Embryonic facial prominence (tissue), 1 donor: ENCODE measurements around the gene PSME3.

Experiments used
- DNase-seq: peaks from one replicate; pipeline ENCODE4 v3.0.0-alpha.2; 2016; ENCODE audit errors: extremely low spot score

PSME3 gene, protein sequence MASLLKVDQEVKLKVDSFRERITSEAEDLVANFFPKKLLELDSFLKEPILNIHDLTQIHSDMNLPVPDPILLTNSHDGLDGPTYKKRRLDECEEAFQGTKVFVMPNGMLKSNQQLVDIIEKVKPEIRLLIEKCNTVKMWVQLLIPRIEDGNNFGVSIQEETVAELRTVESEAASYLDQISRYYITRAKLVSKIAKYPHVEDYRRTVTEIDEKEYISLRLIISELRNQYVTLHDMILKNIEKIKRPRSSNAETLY

DNA sequence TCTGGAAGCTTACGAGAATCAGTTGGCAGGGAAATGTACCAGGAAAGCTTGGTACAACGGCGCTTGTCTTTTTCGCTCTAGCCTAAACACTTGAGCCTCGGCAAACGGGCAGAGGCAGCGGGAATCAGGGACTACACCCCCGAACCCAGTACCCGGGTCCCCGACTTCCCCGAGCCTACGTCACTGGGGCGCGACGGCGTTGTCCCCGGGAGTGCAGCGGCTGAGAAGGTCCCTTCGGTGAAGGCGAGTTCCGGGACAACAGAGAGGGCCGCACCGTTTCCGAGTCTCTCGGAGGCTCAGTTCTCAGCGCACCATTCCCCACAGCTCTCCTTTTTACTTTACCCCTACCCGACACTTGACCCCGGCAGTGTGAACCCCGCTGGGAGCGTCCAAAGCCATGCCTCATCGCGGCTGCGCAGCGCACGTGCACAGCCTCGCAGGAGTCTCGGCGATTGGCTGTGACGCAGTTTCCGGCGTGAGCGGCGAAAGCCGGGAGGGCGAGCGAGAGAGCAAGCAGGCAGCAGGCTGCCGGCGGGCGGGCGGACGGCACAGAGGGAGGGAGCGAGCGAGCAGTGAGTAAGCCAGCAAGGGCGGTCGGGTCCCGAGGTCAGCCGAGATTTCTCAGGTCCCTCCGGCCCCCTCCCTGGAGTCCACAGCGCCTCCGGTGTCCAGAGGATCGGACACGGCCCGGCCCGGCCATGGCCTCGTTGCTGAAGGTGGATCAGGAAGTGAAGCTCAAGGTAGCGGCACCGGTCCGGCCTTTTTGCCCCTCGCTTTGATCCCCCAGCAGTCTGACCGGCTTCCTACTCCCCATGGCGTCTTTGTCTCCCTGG, at the start of gene PSME3:
Gene PSME3 (plus strand): TSS at position 464 of the 833 bp plus-strand sequence. CDS start 235 bp downstream, at position 699.
- DNase-seq: peak; percentile 82

DNA sequence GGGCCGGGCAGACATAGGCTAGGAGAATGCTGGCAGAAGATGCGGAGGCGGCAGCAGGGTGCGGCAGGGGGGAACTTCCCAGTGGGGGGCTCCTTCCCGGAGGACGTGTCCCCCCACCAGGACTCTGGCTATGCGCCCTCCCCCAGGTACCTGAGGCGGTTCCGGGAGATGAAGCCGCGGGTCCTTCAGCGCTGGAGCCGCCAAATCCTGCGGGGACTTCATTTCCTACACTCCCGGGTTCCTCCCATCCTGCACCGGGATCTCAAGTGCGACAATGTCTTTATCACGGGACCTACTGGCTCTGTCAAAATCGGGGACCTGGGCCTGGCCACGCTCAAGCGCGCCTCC, 49.4 kb upstream of the PSME3 start:
- no peak for DNase-seq

DNA sequence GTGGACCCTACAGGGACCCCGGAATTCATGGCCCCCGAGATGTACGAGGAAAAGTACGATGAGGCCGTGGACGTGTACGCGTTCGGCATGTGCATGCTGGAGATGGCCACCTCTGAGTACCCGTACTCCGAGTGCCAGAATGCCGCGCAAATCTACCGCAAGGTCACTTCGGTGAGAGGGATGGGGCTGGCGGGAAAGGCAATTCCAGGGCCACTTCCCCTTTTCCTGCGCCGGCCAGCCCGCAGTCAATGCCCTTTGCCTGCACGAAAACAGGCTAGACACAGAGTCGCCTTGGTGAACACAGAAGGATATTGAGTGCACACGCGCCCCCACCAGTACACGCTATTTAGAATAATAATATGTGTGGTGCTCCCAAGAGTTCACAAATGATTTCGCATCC, 48.8 kb upstream of the PSME3 start:
- no peak for DNase-seq

DNA sequence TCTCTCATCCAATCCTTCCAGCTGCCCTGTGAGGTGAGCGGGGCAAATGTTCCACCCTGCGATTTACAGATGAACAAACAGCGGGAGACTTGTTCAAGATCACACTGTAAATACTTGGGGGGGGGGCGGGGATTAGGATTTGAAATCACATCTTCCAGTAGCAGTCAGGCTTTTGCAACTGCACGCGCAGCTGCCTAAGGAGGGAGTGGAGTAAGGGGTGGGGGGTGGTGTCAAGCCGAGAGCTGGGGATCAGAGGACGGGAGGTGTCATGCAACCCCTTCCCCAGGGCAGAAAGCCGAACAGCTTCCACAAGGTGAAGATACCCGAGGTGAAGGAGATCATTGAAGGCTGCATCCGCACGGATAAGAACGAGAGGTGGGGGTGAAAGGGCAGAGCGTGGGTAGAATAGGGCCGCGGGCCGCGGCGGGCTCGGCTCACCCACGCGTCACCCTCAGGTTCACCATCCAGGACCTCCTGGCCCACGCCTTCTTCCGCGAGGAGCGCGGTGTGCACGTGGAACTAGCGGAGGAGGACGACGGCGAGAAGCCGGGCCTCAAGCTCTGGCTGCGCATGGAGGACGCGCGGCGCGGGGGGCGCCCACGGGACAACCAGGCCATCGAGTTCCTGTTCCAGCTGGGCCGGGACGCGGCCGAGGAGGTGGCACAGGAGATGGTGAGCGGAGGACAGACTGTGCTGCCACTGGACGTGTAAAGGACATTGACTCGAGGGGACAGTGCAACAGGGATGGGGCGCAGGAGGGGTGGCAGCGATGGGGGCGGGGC, 48.2 kb upstream of the PSME3 start:
- no peak for DNase-seq

DNA sequence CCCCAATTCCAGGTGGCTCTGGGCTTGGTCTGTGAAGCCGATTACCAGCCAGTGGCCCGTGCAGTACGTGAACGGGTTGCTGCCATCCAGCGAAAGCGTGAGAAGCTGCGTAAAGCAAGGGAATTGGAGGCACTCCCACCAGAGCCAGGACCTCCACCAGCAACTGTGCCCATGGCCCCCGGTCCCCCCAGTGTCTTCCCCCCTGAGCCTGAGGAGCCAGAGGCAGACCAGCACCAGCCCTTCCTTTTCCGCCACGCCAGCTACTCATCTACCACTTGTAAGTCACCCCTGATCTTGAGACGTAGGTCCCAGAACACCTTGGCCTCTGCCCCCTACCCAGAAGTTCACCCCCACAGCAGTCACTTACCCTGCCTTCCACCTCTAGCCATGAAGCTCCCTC, 45.9 kb upstream of the PSME3 start:
- DNase-seq: no peak

DNA sequence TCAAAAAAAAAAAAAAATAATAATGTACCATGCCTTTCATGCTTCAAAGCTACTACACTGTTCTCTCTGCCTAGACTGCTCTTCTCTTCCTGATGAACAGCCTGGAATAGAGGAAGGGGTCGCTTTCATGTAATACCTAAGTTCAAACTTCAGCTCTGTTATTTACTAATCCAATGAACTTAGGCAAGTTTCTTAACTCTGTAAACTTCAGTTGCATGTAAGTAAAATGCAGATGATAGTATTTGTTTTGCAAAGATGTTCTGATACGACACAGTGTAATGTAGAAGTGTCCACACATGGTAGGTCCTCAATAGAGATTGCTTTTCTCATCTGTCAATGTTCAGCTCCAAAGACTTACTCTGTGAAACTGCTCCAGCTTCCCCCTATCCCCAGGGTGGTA, 41.2 kb upstream of the PSME3 start:
- no peak for DNase-seq

DNA sequence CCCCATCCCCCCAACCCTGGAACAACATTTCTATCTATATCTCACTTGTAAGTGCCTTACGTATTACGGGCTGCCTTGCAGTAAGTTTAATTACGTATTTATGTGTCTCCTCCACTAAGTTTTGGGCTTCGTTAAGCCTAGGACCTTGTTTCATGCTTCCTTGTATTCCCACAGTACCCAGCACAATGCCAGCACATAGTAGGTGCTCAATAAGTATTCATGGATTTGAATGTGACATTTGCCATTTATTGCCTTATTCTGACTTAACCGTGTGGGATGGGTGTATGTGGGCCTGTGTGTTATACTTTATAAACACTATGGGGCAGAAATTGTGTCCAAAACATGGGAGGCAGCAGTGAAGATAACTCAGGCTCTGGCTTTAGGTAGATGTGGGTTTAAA, 40.7 kb upstream of the PSME3 start:
- no peak for DNase-seq

DNA sequence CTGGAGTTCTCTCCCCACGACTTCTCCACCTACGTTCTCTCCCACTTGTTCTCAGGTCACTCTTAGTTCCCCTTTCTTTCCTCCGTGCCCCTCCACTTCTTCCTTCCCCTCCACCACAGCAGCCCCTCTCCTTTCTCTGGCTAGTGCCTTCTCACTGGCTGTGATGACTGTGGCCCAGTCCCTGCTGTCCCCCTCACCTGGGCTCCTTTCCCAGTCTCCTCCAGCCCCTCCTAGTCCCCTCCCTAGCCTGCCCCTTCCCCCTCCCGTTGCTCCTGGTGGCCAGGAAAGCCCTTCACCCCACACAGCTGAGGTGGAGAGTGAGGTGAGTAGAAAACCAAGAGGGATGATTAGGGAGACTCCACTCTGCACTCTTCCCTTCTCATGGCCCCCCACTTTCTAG, 38.1 kb upstream of the PSME3 start:
- DNase-seq: no peak

DNA sequence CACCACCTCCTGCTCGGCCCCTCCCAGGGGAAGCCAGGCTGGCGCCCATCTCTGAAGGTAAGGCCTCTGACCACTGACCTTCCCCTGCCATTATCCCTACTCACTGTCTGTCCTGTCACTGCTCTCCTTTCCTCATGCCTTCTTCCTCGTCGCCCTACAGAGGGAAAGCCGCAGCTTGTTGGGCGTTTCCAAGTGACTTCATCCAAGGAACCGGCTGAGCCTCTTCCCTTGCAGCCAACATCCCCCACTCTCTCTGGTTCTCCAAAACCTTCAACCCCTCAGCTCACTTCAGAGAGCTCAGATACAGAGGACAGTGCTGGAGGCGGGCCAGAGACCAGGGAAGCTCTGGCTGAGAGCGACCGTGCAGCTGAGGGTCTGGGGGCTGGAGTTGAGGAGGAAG, 37.7 kb upstream of the PSME3 start:
- no peak for DNase-seq

DNA sequence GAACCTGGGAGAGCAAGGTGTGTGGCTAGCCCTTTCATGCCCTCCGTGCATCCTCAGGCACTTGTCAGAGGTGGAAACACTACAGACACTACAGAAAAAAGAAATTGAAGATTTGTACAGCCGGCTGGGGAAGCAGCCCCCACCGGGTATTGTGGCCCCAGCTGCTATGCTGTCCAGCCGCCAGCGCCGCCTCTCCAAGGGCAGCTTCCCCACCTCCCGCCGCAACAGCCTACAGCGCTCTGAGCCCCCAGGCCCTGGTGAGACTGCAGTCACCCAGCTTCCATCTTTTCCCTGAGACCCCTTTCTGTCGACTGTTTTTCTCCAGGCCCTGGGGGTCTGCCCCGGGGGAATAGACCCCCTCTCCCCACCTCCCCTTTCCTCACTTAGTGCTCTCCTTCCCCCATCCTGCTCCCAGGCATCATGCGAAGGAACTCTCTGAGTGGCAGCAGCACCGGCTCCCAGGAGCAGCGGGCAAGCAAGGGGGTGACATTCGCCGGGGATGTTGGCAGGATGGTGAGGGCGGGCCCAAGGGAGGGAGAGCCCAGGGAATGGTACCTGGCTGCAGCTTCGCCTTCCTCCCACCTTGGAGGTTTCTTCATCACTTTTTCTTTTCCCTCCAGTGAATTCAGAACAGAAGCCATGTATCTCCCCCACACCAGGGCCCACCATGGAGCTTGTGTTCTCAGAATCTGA, 37.0 kb upstream of the PSME3 start:
- no peak for DNase-seq

DNA sequence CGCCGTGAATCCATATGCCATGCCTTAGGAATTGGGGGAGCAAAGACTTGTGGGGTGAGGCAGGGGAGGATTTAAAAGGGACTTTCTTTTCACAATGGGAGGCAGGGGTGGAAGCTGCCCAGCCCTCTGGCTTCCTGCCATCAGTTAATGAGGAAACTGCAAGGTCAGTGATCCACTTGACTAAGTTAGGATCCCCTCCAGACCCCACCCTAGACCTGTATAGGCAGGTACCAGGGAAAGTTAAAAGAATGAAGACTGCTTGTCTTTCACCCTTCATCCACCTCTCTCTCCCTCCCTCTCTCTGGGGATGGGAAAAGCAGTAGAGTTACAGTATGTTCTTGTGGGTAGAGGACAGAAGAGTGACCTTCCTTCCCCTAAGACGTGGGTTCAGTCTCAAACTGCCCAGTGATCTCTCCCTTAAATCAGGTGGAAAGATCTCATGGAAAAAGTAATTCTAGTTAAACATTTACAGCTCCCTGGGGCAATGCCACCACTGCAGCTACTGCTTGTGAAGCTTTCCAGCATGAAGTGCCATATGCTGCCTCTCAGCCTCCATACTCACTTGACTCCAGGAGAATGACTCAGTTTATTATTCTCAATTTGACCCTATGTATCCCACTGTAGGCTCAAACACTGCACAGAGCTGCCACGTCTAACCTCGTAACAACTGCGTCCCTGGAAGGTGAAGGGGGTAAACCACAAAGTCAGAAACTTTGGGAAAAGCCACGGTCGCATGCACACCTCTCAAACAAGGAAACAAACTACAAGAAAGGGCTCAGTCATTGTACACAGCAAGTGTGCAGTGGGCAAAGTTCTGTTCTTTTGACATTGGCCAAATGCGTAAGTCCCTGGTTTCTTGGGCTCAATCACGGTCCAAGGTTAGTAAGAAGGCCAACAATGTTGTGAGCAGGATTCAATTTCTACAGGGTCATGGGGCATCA, 35.9 kb upstream of the PSME3 start:
- DNase-seq: no peak

DNA sequence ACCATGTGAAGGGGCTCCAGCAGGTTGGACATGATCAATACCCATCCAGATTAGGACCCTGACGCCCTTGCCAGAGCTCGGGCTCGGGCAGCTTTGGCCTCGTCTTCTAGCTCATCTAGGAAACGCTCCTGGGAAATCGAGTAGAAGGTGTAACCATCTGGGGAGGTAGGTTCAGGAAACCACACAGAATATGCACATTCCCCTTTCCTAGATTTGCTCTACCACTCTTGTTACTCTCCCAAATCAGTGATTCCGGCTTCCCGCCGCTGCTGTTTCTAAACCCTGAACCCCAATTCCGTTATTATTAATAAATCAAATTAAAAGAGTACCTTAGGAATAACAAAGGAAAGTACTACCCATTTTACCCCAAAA, 35.2 kb upstream of the PSME3 start:
- DNase-seq: no peak

DNA sequence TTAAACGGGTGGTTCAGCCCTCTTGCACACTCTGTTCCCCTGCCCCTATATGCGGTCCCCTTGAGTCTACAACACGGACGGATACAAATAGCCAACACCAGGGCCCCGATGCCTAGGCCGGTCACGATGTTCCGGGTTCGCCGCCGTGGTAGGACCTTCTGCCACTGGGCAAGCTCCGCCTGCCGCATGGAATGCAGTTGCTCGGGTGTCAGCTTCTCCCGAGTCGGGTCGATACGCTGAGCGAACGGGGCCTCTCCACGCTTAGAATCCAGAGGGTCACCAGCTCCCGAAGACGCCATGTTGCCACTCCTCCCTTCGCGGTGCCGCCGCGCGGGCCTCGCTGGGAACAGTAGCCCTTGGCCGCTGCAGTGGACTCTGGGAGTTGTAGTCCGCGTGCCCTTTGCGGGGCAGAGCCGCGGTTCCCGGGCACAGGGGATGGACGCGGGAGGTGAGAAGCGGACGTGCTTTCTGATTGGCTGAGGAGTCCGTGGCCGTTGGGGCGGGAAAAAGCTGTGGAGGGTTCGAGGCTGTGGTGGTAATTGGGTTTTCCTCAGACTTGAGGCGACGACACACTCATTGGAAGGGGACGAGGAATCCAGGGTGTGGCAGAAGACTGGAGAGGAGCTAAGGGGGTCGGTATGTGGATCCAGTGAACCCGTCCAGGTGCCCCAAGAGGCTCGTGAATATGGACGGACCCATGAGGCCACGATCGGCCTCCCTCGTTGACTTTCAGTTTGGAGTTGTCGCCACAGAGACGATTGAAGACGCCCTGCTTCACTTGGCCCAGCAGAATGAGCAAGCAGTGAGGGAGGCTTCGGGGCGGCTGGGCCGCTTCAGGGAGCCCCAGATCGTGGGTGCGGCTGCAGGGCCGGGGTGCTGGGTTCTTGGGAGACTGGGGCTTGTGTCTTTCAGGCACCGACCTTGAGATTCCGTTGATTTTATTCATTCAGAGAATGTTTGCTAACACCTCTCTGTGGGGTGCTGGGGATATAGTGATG, 34.5 kb upstream of the PSME3 start, which contains the start of the genes CNTD1 and COA3:
Gene CNTD1 (plus strand): TSS at position 479 of the 998 bp plus-strand sequence. CDS start 207 bp downstream, at position 686.
Gene COA3 (minus strand): TSS at position 322 of the 998 bp plus-strand sequence. CDS start 23 bp downstream, at position 299.
- DNase-seq: peak; percentile 70

DNA sequence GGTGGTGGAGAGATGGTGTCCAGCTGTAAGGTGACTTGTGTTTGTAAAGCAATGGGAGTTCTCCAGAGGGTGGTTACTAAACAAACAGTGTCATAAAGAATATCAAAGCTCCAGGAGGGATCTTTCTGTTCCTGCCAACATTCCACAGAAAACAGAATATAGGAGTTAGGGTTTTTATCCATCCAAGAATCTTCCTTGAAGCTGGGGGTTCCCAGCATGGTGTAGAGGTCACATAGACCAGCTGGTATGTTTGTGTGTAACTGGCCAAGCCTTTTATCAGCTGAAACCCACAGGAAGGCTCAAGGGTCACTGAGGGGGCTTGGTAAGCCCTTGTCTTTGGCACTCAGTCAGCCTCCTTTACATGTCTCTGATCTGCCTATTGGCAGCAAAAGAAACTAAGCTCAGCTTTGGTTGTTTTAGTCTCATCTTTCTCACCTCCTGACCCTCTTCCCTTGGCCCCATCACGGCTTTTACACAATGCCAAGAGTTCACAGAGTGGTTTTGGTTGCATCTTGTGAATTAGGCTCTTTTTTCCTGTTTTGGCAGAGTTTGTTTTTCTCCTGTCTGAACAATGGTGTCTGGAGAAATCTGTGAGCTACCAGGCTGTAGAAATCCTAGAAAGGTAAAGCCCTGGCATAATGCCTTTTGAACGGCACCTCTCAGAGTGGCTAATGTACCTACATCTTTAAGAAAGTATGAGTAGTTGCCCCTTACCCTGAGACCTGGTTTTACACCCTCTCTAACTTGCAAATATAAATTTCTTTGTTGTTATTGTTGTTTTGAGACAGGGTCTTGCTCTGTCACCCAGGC, 29.9 kb upstream of the PSME3 start:
- DNase-seq: no peak

DNA sequence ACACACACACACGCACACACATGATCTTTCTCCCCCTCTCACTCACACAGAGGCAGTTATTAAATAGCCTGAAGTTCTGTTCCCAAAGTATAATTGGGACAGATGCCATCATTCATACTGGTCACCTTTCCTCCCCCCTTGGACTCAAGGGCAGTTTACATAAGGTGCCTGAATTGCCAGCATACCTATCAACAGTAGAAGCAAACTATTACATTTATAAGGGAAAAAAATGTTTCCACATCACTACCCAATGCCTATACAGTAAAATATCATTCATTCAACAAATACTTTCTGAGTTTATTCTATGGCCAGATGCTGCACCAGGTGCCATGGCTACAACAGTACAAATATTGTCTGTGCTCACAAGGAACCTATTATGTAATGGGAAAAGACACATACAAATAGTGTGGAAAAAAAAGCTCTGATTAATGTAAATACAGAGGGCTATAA, 28.3 kb upstream of the PSME3 start:
- no peak for DNase-seq

DNA sequence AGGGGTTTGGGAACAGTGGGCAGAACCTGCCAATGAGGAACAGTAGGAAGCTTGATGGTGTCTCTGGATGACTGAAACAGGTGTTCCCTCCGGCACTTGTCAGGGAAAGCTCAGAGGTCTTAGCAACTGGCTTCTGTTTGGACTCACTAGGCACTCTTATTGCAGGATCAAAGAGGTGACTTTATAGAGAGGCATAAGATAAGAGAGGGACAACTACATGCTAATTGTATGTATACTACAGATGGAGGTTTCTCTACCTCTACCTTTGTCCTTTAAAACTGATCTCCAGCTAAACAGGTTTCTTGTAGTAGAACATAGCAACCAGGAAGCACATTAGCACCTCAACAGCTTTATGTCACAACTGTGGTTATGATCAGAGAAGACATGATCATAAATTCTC, 26.9 kb upstream of the PSME3 start:
- no peak for DNase-seq

DNA sequence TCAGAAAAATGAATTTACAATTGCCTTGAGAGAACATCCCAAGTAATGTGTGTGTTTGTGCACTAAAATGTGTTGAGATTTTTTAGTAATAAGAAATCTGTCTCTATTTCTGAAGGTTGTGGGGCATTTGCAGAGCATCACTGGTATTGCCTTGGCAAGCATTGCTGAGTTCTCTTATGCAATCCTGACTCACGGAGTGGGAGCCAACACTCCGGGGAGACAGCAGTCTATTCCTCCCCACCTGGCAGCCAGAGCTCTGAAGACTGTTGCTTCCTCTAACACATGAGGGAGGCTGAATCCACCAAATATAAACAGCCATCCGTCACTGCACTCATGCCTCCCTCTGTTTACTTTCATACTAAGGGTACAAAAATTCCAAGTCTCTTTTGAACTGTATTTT, 23.9 kb upstream of the PSME3 start:
- DNase-seq: no peak

DNA sequence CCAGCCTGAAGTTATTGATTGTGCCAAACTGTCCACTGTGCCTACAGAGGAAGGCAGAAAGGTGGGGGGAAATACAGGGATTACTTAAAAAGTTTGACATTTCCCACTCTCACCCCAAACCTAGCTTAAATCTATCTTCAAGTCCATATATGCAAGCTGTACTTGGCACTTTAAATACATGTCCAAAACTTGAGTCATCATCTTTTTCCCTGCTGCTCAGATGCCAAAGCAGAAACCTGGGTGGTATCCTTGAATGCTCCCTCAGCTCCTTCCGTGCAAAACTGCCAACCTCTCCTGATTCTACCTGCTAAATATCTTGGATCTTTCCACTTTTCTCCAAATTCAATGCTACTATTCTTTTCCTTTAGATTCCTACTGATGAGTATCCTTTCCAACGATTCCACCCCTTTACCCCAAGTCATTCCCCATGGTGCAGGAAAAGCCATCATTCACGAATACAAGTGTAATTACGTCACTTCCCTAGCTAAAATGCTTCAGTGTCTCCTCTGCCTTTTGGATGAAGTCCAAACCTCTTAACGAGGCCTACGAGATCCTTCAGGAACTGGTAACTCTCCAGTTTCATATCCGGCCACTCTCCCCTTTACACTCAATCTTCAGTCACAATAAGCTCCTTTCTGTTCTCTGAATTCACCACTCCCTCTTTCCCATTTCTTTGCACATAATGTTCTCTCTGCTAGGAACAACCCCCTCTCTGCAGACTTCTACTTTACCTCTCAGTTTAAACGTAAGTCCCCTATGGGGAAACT, 18.4 kb upstream of the PSME3 start:
- no peak for DNase-seq
